C4-2B (cell line): ENCODE results near the gene ARHGAP12.

Source experiments
- H3K27ac ChIP-seq: fragments of 450-650 bp; 2 replicates; pipeline ENCODE4 v1.5.1; 2017
- ZFX ChIP-seq: fragments of 450-650 bp; IDR thresholded peaks from 2 replicates; pipeline ENCODE4 v1.6.1; 2017
- TF ChIP-seq, protein P1 (sequence below): fragments of 450-650 bp; conservative IDR thresholded peaks from 2 replicates; pipeline ENCODE4 v1.5.1; 2017; ENCODE audit warnings: mild to moderate bottlenecking

Gene ARHGAP12

DNA sequence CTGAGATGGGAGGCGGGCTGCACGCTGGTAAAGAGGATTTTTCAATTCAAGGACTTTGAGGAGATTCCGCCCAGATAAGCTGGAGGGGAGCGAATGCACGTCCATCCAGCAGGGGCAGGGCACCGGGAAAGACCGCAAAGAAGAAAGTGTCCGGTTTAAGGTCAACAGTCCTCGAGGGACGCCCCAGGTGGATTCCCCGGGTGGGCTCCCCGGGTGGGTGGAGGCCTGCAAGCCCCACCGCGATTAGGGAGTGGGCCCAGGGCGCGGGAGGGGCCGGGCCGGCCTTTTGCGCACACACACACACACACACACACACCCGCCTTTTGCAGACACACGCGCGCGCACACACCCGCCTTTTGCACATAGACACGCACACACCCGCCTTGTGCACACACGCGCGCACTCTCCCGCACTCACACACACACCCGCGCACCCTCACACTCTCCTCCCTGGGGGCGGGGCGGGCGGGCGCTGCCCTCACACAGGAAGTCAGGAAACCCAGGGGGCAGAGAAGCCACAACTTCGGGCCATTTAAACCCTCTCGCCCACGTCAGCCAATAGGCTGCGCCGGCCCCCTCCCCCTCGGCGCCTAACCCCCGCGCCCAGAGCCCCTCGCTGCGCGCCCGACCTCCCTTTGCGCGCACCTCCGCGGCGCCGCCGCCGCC lies 615 bp downstream of the ARHGAP12 start:
- peak overlapping the region; percentile 80 for H3K27ac ChIP-seq
- TF ChIP-seq, protein P1, sequence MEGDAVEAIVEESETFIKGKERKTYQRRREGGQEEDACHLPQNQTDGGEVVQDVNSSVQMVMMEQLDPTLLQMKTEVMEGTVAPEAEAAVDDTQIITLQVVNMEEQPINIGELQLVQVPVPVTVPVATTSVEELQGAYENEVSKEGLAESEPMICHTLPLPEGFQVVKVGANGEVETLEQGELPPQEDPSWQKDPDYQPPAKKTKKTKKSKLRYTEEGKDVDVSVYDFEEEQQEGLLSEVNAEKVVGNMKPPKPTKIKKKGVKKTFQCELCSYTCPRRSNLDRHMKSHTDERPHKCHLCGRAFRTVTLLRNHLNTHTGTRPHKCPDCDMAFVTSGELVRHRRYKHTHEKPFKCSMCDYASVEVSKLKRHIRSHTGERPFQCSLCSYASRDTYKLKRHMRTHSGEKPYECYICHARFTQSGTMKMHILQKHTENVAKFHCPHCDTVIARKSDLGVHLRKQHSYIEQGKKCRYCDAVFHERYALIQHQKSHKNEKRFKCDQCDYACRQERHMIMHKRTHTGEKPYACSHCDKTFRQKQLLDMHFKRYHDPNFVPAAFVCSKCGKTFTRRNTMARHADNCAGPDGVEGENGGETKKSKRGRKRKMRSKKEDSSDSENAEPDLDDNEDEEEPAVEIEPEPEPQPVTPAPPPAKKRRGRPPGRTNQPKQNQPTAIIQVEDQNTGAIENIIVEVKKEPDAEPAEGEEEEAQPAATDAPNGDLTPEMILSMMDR: peak; percentile 58
- no peak for TF ChIP-seq ZFX

DNA sequence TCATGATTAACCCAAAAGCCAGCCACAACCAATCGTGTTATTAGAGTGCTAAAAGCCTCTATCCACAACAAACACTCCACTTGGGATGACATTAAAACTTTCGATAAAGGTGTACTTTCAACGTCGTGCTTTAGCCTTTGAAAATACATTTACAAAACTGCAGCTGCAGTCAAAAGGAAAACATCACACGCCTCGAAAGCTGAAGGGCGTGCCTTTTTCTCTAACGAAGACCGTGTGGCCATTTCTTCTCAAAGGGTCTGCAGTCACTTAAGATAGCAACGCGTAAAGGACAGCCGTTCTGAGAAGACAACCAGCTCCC lies 1.1 kb downstream of the ARHGAP12 start:
- TF ChIP-seq, protein P1: no peak
- TF ChIP-seq ZFX: no peak
- H3K27ac ChIP-seq: peak overlapping the region; percentile 80

DNA sequence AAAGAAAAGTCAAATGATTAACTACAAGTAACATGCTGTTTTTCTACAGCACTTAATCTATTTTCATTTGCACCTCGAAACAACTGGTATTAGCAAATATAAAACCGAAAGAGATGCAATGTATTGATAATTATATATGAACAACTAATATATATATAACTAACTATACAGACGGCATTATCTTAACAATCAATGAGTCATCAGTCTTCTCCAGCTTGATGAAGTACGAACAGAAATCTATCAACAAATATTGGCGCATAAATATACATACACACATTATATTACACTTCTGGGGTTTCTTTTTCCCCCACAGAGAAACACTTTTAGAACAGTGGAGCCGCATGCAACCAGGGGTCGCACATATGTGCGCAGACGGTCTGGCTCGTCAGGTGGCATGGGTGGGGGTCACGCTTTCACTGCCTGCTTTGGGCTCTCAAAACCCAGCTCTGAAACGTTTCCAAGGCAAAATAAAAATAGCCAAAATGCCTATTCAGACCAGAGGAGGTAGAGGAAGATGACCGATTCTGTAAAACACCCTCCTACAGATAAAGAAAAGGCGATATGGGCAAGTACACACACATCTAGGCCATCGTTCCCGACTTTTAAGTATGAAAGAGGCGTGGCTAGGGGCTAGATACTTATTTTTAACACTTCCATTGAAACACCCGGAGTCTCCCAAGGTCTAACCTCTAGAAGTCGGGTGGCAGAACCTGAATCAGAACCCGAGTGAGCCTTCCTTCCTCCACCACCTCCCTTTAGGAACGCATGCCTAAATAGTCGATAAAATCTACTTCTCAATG lies 1.7 kb downstream of the ARHGAP12 start:
- no peak overlapping the region; the same call in 1 of the 2 replicates for H3K27ac ChIP-seq
- no peak for TF ChIP-seq ZFX
- TF ChIP-seq, protein P1: no peak

DNA sequence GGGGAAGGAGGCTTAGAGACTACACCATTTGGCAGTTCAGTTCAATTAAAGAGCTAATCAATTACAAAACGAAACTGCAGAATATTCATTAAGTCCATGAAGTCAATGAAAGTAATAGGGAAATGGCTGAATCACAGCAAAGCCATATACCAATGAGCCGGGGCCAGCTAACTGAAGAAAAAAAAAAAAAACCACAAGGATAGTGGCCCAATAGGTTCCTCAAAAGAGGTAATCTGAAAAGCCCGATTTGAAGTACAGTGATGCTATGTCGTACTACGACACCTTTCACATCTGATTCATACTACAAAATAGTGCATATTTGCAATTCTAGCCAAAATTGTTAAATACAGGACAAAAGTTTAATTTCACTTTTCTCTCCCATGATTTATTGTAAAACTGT lies 2.5 kb downstream of the ARHGAP12 start:
- TF ChIP-seq, protein P1: no peak
- TF ChIP-seq ZFX: no peak
- no peak overlapping the region for H3K27ac ChIP-seq

DNA sequence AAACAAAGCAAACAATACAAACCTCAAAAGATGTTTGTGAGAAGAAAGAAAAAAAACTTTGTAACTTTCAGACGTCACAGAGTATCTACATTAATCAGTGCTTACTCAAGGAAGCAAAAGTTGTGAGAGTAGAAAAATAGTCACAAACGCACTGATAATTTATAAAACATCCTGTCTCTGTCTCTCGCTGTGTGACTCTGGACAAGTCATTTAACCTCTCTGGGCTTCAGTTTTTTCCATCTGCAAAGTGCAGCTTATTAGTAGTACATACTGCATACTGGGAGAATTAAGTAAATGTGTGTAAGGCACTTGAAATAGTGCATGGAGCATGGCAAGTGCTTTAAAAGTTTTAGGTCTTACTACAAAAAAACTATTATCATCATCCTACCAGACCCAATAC lies 3.8 kb downstream of the ARHGAP12 start:
- no peak overlapping the region for H3K27ac ChIP-seq
- TF ChIP-seq ZFX: no peak
- TF ChIP-seq, protein P1: no peak

DNA sequence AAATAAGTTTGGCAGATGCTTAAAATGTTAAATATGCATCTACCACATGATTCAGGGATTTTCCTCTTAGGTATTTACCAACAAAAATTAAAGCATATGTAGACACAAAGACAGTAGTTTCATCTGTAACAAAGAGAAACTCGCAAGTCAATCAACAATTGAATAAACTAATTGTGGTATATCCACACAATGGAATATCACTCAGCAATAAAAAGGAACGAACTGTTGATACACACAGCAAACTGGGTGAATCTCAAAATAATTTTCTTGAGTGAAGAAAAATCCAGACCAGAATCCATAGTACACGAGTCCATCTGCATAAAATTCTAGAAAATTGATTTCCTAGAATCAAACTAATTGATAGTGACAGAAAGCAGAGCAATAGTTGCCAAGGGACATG lies 5.2 kb downstream of the ARHGAP12 start:
- TF ChIP-seq, protein P1: no peak
- TF ChIP-seq ZFX: no peak
- no peak overlapping the region for H3K27ac ChIP-seq

DNA sequence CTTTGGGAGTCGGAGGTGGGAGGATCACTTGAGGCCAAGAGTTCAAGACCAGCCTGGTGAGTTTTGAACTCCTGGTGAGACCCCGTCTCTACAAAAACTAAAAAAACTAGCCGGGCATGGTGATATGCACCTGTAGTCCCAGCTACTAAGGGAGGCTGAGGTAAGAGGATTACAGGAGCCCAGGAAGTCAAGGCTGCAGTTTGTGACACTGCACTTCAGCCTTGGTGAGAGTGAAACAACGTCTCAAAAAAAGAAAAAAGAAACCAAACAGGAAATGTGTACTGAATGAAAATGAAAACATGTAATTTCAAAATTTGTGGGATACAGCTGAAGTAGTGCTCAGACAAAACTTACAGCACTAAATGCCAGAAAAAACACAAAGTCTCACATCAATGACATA lies 7.6 kb downstream of the ARHGAP12 start:
- TF ChIP-seq, protein P1: no peak
- no peak for TF ChIP-seq ZFX
- no peak overlapping the region for H3K27ac ChIP-seq
